NCI-H187 (cell line): ENCODE data around the gene VSTM2L.

ENCODE experiments used
- DNase-seq, 2 experiments: peaks; one replicate each; lab custom pipeline; 2025; lab: John Stamatoyannopoulos, UW

VSTM2L gene

GRCh38 chr20:37918035-37918434 lies 15.1 kb downstream of the VSTM2L start:
- DNase-seq = no peak

- DNase-seq = no peak
Measured at GRCh38 chr20:37919389-37920040, 16.6 kb downstream of the VSTM2L start.

GRCh38 chr20:37920270-37920669 lies 17.3 kb downstream of the VSTM2L start:
- DNase-seq = no peak

GRCh38 chr20:37920679-37921322 lies 17.9 kb downstream of the VSTM2L start:
- DNase-seq = no peak

GRCh38 chr20:37921341-37921929 lies 18.5 kb downstream of the VSTM2L start:
- DNase-seq = no peak

- DNase-seq = no peak
Measured at GRCh38 chr20:37922016-37922415, 19.1 kb downstream of the VSTM2L start.

GRCh38 chr20:37925265-37926165 lies 22.6 kb downstream of the VSTM2L start:
- no peak for DNase-seq

GRCh38 chr20:37926612-37927011 lies 23.7 kb downstream of the VSTM2L start:
- DNase-seq = no peak

- no peak for DNase-seq
Measured at GRCh38 chr20:37927410-37928095, 24.6 kb downstream of the VSTM2L start.

GRCh38 chr20:37928996-37929682 lies 26.2 kb downstream of the VSTM2L start:
- DNase-seq = no peak

GRCh38 chr20:37929683-37930014 lies 26.7 kb downstream of the VSTM2L start:
- DNase-seq = no peak

- no peak for DNase-seq
Measured at GRCh38 chr20:37931153-37931922, 28.4 kb downstream of the VSTM2L start.

GRCh38 chr20:37932074-37932473 lies 29.1 kb downstream of the VSTM2L start:
- DNase-seq = no peak

- no peak for DNase-seq
Measured at GRCh38 chr20:37932919-37933318, 30.0 kb downstream of the VSTM2L start.

- no peak for DNase-seq
Measured at GRCh38 chr20:37933786-37934633, 31.1 kb downstream of the VSTM2L start.

GRCh38 chr20:37934634-37935375 lies 31.9 kb downstream of the VSTM2L start:
- no peak for DNase-seq

- DNase-seq = no peak
Measured at GRCh38 chr20:37935435-37935834, 32.5 kb downstream of the VSTM2L start.

GRCh38 chr20:37936041-37936440 lies 33.1 kb downstream of the VSTM2L start:
- DNase-seq = no peak

GRCh38 chr20:37936451-37936850 lies 33.5 kb downstream of the VSTM2L start:
- DNase-seq = no peak
